Retina (tissue), 1 donor: ENCODE results near the gene SMIM5.

Source experiments
- DNase-seq: peaks from one replicate; pipeline ENCODE4 v3.0.0-alpha.2; 2016

SMIM5 gene

DNA sequence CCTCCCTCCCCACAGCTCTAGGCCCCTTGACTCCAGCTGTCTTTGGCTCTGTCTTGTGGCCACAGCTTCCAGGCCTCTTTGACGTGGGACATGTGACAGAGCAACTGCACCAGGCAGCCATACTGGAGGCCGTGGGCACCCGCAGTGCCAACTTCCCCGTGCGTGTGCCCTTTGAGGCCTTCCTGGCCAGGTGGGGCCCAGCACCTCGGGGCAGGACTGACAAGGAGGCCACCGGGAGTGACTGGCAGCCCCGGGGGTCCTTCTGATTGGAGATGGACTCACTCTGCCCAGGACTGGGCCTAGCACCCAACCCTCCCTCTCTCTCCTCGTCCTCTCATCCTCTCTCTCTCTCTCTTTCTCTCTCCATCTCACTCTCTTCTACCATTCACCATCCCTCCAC is 30.1 kb upstream of the SMIM5 start:
- no peak for DNase-seq

DNA sequence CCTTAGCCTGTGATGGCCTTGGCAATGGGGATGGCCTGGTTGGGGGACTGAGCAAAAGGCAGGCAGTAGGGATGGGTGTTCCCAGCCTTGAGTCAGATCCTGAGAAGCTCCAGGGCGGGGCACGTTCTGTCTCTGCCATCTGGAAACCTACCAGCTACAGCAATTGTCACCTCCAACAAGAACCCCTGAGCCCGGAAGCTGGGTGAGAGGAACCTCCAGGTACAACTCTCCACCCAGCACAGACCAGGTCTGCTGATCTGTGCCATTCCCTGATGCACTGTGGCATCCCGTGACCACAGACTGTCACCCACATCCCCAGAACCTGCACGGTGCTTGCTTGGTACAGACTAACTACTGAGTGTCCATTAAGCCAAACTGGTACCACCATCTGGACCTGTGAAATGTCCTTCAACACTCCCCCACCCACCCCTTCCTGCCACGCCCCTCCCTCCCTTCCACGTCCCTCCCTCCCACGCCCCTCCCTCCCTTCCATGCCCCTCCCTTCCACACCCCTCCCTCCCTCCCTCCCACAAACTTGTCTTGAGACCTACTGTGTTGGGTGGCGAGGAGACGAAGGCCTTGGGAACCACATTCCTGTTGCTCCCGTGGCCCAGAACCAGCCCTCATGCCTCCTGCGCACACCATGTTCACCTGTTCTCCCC is 29.1 kb upstream of the SMIM5 start:
- DNase-seq: no peak

- no peak for DNase-seq
These were observed 27.4 kb upstream of the SMIM5 start for GRCh38 chr17:75605790-75606189.

GRCh38 chr17:75607086-75607485 is 26.1 kb upstream of the SMIM5 start:
- no peak for DNase-seq

GRCh38 chr17:75610103-75610984 is 22.9 kb upstream of the SMIM5 start:
- DNase-seq: no peak

DNA sequence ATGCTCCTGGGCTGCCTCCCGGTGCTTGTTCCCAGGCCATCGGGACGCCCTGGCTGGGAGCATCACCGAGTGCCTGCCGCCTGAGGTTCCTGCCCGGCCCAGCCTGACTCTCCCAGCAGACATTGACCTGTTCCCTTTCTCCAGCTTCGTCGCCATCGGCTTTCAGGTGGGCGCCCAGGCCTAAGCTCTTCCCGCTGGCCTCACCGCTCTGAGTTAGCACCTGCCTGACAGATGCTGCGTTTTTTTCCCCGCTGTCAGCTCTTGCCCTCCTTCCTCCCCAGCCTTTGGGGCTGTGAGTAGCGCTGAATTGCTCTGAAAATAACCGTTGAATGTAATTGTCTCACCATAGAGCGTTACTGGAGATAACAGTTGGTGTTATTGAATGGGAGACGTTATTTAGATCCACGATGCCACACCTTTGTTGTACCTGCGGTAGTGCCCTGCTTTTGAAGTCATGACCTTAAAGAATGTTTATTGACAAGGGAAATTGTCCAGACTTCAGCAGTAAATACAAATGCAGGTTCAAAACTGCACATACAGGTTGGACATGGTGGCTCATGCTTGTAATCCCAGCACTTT is 21.3 kb upstream of the SMIM5 start:
- no peak for DNase-seq

GRCh38 chr17:75612906-75613626 is 20.2 kb upstream of the SMIM5 start:
- DNase-seq: no peak

GRCh38 chr17:75614006-75614405 is 19.2 kb upstream of the SMIM5 start:
- no peak for DNase-seq

DNA sequence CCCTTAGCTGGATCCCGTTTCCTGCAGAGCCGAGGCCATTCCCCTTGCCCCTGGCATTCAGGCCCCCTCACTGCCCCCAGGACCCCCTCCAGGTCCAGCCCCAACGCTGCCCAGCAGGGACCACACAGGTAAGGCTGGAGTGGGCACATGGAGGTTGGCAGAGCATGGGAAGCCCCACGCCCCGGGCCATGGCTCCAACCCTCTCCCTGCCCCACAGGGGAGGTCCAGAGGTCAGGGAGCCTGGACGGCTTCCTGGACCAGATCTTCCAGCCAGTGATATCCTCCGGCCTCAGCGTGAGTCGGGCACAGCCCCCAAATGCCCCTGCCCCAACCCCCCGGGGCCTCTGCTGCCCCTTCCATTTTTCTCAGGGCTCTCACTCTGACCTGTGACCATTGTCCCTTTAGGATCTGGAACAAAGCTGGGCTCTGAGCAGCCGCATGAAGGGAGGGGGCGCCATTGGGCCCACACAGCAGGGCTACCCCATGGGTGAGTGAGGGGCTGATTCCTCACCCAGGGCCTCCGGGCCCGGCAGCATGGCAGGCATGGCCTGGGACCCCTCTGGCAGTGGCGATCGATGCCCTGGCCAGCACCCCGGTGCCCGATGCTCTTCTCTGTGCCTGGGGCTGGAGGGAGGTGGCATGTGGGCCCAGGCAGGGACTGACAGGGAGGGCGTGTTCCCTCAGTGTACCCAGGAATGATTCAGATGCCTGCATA is 18.5 kb upstream of the SMIM5 start:
- DNase-seq: no peak

DNA sequence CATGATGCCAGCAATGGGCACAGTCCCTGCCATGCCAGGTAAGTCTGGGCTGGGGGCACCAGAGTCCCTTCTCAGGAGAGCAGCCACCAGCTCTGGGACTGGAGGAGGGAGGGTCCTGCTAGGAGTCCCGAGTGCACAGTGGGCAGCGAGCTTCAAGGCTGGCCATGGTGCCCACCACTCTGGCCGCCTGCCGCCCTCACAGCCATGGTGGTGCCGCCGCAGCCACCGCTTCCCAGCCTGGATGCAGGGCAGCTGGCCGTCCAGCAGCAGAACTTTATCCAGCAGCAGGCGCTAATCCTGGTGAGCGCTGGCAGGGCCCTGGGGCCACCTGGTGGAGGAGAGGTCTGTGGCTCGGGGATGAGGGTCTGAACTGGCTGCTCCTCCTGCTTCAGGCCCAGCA is 17.9 kb upstream of the SMIM5 start:
- no peak for DNase-seq

- no peak for DNase-seq
These were observed 16.6 kb upstream of the SMIM5 start for GRCh38 chr17:75616521-75617122.

DNA sequence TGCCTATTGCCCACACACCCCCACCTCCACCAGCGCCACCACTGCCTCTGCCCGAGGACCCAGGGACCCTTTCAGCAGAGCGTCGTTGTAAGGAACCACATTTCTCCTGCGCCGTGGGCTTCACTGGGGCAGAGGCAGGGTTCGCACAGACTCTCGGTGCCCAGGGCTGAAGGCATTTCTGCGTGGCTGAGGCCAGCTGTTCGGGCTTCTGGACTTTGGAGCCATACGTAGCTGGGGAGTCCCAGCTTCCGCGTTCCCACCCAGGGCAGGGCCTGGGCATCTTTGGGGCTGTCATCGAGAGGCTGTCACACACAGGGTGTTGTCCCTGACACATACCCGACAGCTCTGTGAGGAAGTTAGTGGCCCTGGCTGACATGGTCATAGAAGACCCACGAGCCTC is 16.0 kb upstream of the SMIM5 start:
- no peak for DNase-seq

- no peak for DNase-seq
These were observed 15.6 kb upstream of the SMIM5 start for GRCh38 chr17:75617675-75618074.

DNA sequence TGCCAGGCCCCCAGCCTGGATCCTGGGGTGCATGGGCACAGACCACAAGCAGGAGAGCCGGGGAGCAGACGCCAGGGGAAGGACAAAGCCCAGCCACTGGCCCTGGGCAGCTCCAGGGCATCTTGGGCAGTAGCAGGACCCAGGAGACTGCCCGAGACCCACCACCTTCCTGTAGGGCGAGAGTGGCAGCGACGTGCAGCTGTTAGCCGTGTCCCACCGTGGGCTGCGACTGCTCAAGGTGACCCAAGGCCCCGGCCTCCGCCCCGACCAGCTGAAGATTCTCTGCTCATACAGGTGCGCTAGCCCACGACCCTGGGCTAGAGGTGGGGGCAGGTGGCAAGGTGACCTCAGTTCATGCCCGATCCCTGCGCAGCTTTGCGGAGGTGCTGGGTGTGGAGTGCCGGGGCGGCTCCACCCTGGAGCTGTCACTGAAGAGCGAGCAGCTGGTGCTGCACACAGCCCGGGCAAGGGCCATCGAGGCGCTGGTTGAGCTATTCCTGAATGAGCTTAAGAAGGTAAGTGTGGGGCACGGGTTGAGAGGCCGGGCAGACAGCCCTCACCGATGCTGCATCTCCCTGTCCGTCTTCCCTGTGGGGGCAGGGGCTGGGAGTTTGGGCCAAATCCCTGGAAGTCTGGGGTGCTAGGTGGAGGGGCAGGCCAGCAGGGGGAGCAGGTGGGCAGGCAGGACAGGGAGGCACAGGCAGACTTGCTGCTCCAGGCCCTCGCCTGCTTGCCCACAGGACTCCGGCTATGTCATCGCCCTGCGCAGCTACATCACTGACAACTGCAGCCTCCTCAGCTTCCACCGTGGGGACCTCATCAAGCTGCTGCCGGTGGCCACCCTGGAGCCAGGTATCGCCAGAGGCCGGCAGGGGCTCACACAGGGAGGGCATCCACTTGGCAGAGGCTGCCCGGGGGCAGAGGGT is 13.5 kb upstream of the SMIM5 start:
- DNase-seq: peak; percentile 21

- no peak for DNase-seq
These were observed 11.7 kb upstream of the SMIM5 start for GRCh38 chr17:75621489-75621888.

DNA sequence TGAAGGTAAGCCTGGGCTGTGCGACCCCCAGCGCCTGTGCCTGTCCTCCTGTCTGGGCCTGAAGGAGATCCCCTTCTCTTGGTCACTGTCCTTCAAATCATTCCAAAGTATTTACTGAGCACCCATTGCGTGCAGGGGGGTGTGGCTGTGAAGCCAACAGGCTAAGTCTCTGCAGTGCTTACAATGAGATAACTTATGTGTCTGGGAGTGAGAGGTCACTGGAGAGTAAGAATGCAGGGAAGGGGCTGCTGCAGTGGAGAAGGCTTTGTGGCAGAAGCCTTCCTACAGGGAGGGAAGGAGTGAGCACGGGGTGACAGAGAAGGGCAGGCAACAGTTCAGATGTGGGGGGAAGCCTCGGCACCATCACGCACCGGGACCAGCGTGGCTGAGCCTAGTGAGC is 11.2 kb upstream of the SMIM5 start:
- no peak for DNase-seq

GRCh38 chr17:75622771-75623273 is 10.4 kb upstream of the SMIM5 start:
- no peak for DNase-seq

DNA sequence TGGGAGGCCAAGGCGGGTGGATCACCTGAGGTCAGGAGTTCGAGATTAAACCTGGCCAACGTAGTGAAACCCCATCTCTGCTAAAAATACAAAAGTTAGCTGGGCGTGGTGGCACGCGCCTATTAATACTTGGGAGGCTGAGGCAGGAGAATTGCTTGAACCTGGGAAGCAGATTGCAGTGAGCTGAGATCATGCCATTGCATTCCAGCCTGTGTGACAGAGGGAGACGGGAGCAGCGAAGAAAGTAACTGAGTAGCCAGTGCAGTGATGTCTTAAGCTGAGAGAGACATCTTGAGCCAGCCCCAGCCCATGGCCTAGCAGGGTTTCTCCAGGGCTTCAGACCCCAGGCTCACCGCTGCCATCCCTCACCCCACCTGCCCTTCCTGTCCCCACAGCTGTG is 9.8 kb upstream of the SMIM5 start:
- no peak for DNase-seq

GRCh38 chr17:75624021-75624420 is 9.2 kb upstream of the SMIM5 start:
- no peak for DNase-seq

- DNase-seq: no peak
These were observed 8.4 kb upstream of the SMIM5 start for GRCh38 chr17:75624714-75625345.
